ENCODE results near the gene ATXN1.

Gene ATXN1

GRCh38 chr6:16681260-16681873 lies 79.9 kb downstream of the ATXN1 start:
- H3K27ac ChIP-seq (ENCODE audit: poor library complexity, severe bottlenecking): peak overlapping the region; percentile 66
- no peaks in the 10 kb centered on the region for H3K36me3 ChIP-seq (ENCODE audit: low read depth)
- no peak for TF ChIP-seq CTCF (IDR thresholded peaks at IDR 0.05; ENCODE audit: poor library complexity, severe bottlenecking)
- DNase-seq (ENCODE audit: low spot score) (peak; percentile 42), ATAC-seq (ENCODE audit: low read depth) (peak; percentile 87)
- H3K4me3 ChIP-seq (ENCODE audit: severe bottlenecking): no peak overlapping the region
- peaks cover 52% of the 10 kb centered on the region for H3K4me1 ChIP-seq (ENCODE audit: insufficient read depth, poor library complexity, severe bottlenecking)
- H3K27me3 ChIP-seq (ENCODE audit: insufficient read depth, poor library complexity, severe bottlenecking): no peaks in the 10 kb centered on the region
- H3K9me3 ChIP-seq (ENCODE audit: severe bottlenecking): no peaks in the 10 kb centered on the region

GRCh38 chr6:16679050-16679449 lies 82.2 kb downstream of the ATXN1 start:
- no peak for TF ChIP-seq CTCF (IDR thresholded peaks at IDR 0.05; ENCODE audit: poor library complexity, severe bottlenecking)
- Histone ChIP-seq H3K36me3 (ENCODE audit: low read depth) (no peaks in the 10 kb centered on the region), H3K9me3 (ENCODE audit: severe bottlenecking) (no peaks in the 10 kb centered on the region), H3K27me3 (ENCODE audit: insufficient read depth, poor library complexity, severe bottlenecking) (no peaks in the 10 kb centered on the region), H3K4me1 (ENCODE audit: insufficient read depth, poor library complexity, severe bottlenecking) (peaks cover 39% of the 10 kb centered on the region), H3K27ac (ENCODE audit: poor library complexity, severe bottlenecking) (no peak overlapping the region), H3K4me3 (ENCODE audit: severe bottlenecking) (no peak overlapping the region)
- no peak for ATAC-seq (ENCODE audit: low read depth)
- no peak for DNase-seq (ENCODE audit: low spot score)

- H3K27me3 ChIP-seq (ENCODE audit: insufficient read depth, poor library complexity, severe bottlenecking): no peaks in the 10 kb centered on the region
- H3K4me3 ChIP-seq (ENCODE audit: severe bottlenecking): no peak overlapping the region
- H3K9me3 ChIP-seq (ENCODE audit: severe bottlenecking): no peaks in the 10 kb centered on the region
- TF ChIP-seq CTCF (IDR thresholded peaks at IDR 0.05; ENCODE audit: poor library complexity, severe bottlenecking): no peak
- H3K27ac ChIP-seq (ENCODE audit: poor library complexity, severe bottlenecking): no peak overlapping the region
- DNase-seq (ENCODE audit: low spot score) (no peak), ATAC-seq (ENCODE audit: low read depth) (no peak)
- peaks cover 23% of the 10 kb centered on the region for H3K4me1 ChIP-seq (ENCODE audit: insufficient read depth, poor library complexity, severe bottlenecking)
- H3K36me3 ChIP-seq (ENCODE audit: low read depth): no peaks in the 10 kb centered on the region
These were observed 83.8 kb downstream of the ATXN1 start for GRCh38 chr6:16677458-16677857.

GRCh38 chr6:16676978-16677377 lies 84.3 kb downstream of the ATXN1 start:
- Histone ChIP-seq H3K36me3 (ENCODE audit: low read depth) (no peaks in the 10 kb centered on the region), H3K9me3 (ENCODE audit: severe bottlenecking) (no peaks in the 10 kb centered on the region), H3K4me3 (ENCODE audit: severe bottlenecking) (no peak overlapping the region), H3K4me1 (ENCODE audit: insufficient read depth, poor library complexity, severe bottlenecking) (peaks cover 24% of the 10 kb centered on the region), H3K27ac (ENCODE audit: poor library complexity, severe bottlenecking) (no peak overlapping the region), H3K27me3 (ENCODE audit: insufficient read depth, poor library complexity, severe bottlenecking) (no peaks in the 10 kb centered on the region)
- DNase-seq (ENCODE audit: low spot score): no peak
- no peak for TF ChIP-seq CTCF (IDR thresholded peaks at IDR 0.05; ENCODE audit: poor library complexity, severe bottlenecking)
- ATAC-seq (ENCODE audit: low read depth): no peak

GRCh38 chr6:16676376-16676775 lies 84.9 kb downstream of the ATXN1 start:
- TF ChIP-seq CTCF (IDR thresholded peaks at IDR 0.05; ENCODE audit: poor library complexity, severe bottlenecking): no peak
- Histone ChIP-seq H3K4me1 (ENCODE audit: insufficient read depth, poor library complexity, severe bottlenecking) (peaks cover 26% of the 10 kb centered on the region), H3K36me3 (ENCODE audit: low read depth) (no peaks in the 10 kb centered on the region), H3K4me3 (ENCODE audit: severe bottlenecking) (no peak overlapping the region), H3K9me3 (ENCODE audit: severe bottlenecking) (no peaks in the 10 kb centered on the region), H3K27ac (ENCODE audit: poor library complexity, severe bottlenecking) (no peak overlapping the region), H3K27me3 (ENCODE audit: insufficient read depth, poor library complexity, severe bottlenecking) (no peaks in the 10 kb centered on the region)
- no peak for DNase-seq (ENCODE audit: low spot score)
- no peak for ATAC-seq (ENCODE audit: low read depth)

Data from RWPE2 (cell line).